NCI-H1417 treated with DMSO at 0.1 percent for 48 hours (cell line): Measurements from ENCODE around the gene TBC1D12.
"Not testable (repeated sequence)": the region's sequence is repeated elsewhere in the genome, so short reads cannot be mapped to it uniquely, and the experiment has no call there.

Experiments used
- DNase-seq: peaks from one replicate; lab custom pipeline; 2025; lab: John Stamatoyannopoulos, UW

Gene TBC1D12

DNA sequence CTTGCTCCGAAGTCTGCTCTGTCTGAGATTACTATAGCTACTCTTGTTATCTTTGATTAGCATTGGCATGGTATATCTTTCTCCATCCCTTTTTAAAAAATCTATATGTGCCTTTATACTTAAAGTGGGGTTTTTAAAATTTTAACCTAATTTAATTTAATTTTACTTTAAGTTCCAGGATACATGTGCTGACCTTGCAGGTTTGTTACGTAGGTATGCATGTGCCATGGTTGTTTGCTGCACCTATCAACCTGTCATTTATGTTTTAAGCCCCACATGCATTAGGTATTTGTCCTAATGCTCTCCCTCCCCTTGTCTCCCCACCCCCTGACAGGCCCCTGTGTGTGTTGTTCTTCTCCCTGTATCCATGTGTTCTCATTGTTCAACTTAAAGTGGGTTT is 54.6 kb downstream of the TBC1D12 start:
- no peak for DNase-seq

DNA sequence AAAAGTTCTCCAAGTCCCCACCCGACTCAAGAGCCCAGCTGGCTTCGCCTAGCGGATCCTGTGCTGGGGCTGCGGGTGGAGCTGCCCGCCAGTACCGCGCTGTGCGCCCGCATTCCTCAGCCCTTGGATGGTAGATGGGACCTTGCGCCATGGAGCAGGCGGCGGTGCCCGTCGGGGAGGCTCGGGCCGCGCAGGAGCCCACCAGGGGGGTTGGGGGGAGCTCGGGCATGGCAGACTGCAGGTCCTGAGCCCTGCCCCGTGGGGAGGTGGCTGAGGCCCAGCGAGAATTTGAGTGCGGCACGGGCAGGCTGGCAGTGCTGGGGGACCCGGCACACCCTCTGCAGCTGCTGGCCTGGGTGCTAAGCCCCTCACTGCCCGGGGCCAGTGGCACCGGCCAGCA is 57.0 kb downstream of the TBC1D12 start:
- no peak for DNase-seq

DNA sequence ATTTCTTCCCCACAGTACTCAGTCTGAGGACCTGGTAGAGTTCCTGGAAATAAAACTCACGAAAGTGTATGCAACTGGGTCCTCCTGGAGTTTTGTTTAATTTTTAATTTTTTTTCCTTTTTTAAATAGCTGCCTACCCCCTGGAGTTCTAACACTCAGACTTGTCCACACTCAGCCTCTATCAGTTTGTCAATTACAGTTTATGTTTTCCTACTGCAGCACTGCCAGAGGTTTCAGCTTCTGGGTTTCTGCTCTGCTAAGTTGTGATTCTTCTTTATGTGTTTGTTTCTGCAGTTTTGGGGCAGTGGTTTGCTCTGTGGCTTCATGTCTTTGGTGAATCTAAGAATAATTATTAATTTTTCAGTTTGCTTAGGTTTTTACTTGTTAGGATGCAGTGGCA is 59.2 kb downstream of the TBC1D12 start:
- no peak for DNase-seq

DNA sequence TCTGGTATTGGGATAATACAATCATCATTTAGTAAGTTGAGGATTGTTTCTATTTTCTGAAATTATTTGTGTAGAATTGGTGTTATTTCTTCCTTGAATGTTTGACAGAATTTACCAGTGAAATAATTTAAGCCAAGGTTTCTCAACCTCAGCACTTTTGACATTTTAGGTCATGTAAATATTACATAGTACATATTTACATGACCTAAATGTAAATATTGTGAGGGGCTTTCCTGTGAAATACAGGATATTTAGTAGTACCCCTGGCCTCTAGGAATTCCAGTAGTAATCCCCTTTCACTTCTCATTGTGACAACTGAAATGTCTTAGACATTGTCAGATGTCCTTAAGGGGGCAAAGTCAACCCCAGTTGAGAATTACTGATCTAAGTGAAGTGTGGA is 59.8 kb downstream of the TBC1D12 start:
- no peak for DNase-seq

DNA sequence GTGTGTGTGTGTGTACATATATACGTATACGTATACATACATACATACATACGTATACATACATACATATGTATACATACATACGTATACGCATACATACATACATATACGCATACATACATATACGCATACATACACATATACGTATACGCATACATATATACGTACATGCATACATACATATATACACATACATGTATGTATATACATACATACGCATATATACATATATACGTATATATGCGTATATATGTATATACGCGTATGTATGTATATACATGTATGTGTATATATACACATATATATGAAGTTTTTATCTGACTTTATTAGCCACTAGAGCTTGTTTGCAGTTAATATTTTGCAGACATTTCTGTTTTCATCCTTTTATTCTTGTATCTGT is 63.3 kb downstream of the TBC1D12 start:
- no peak for DNase-seq

DNA sequence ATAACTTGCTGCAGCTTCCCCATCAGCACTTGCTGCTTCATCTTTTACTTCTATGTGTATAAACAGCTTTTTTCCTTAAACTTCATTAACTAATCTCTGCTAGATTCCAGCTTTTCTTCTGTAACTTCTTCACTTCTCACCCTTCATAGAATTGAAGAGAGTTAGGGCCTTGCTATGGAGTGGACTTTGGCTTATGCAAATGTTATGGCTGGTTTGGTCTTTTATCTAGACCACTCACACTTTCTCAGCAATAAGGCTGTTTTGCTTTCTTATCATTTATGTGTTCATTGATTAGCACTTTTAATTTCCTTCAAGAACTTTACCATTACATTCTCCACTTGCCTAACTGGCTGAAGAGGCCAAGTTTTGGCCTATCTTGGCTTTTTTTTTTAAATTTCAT is 79.1 kb downstream of the TBC1D12 start:
- DNase-seq: no peak

GRCh38 chr10:94483970-94484369 is 81.6 kb downstream of the TBC1D12 start:
- no peak for DNase-seq

DNA sequence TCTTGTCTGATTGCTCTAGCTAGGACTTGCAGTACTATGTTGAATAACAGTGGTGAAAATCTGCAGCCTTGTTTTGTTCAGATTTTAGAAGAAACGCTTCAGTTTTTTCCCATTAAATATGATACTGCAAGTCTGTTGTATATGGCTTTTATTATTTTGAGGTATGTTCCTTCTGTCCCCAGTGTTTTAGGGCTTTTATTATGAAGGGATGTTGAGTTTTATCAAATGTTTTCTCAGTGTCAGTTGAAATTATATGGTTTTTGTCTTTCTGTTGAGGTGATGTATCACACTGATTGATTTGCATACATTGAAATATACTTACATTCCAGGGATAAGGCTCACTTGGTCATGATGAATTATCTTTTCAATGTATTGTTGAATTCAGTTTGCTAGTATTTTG is 82.8 kb downstream of the TBC1D12 start:
- DNase-seq: no peak

DNA sequence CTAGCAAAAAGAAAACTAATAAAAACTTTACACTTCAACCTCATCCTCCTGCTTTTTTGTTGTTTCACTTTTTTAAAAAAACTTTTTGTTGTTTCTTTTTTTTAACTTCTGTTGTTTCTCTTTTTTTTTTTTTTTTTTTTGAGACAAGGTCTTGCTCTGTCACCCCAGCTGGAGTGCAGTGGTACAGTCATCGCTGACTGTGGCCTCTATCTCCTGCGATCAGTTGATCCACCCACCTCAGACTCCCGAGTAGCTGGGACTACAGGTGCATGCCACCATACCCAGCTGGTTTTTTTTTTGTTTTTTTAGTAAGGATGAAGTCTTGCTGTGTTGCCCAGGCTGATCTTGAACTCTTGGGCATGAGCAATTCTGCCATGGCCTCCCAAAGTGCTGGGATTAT is 85.2 kb downstream of the TBC1D12 start:
- DNase-seq: no peak

DNA sequence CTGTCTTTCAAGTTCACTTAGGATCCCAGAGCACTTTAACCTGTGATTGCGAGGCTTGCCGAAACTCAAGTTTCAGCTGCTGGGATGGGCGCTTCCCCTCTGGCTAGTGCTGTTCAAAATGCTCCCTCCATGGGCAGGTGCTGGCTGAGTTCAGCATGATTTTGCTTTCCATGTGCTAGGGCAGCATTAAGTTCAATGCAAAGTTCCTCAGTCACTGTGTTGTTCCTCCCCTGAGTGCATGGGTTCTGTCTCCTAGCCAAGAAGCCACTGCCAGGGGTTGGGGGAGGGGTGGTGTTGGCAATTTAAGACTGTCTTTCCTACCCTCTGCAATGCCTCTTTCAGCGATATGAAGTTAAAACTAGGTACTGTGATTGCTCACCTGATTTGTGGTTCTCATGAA is 86.8 kb downstream of the TBC1D12 start:
- DNase-seq: no peak

DNA sequence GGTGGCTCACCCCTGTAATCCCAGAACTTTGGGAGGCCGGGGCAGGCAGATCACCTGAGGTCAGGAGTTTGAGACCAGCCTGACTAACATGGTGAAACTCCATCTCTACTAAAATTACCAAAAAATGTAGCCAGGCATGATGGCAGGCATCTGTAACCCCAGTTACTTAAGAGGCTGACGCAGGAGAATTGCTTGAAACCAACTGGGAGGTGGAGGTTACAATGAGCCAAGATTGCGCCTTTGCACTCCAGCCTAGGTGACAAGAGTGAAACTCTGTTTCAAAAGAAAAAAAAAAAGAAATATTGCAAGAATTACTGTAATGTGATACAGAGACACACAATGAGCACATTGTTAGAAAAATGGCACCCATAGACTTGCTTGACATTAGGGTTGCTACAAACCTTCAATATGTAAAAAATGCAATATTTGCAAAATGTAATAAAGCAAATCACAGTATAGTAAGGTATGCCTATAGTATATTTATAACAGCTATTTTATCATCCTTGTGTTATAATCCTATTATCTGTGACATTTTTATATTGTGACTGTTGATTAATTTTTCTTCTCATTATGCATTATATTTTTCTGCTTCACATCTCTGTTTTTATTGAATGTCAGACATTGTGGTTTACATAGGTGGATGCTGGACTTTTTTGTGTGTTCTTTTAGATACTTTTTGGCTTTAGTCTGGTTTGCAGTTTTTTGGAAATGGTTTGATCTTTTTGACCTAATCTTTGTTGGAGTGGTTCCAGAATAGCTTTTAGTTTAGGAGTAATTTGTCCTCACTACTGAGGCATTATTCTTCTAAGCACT is 87.8 kb downstream of the TBC1D12 start:
- DNase-seq: no peak

GRCh38 chr10:94490789-94491039 is 88.4 kb downstream of the TBC1D12 start:
- no peak for DNase-seq

DNA sequence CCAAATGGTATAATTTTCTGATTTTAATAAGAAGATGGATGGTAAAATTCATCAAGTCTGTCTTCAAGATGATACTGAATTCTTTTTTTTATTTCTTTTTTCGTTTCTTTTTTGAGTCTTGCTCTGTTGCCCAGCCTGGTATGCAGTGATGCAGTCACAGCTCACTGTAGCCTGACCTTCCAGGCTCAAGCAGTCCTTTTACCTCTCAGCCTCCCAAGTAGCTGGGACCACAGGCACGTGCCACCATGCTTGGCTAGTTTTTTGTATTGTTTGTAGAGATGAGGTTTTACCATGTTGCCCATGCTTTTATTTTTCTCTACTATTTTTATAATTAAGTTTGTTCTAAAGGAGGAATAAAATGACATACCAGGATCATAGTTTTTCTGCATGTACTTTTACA is 91.1 kb downstream of the TBC1D12 start:
- DNase-seq: no peak

- no peak for DNase-seq
These were observed 93.7 kb downstream of the TBC1D12 start for GRCh38 chr10:94496010-94496409.

DNA sequence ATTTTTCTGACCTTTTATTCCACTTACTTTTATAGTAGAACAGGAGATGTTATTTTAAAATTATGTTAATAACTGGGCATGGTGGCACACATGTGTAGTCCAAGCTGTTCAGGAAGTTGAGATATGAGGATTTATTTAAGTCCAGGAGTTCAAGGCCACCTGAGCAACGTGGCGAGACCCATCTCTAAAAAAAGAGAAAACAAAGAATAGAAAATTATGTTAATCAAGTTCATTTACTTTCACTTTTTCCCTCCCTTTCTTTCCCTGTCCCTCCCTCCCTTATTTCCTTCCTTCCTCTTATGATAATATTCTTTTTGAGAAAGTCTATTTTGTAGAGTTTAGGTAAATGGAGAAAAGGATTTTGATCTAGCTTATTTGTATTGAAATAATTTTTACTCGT is 94.3 kb downstream of the TBC1D12 start:
- DNase-seq: no peak

- DNase-seq: no peak
These were observed 97.7 kb downstream of the TBC1D12 start for GRCh38 chr10:94500063-94500462.

DNA sequence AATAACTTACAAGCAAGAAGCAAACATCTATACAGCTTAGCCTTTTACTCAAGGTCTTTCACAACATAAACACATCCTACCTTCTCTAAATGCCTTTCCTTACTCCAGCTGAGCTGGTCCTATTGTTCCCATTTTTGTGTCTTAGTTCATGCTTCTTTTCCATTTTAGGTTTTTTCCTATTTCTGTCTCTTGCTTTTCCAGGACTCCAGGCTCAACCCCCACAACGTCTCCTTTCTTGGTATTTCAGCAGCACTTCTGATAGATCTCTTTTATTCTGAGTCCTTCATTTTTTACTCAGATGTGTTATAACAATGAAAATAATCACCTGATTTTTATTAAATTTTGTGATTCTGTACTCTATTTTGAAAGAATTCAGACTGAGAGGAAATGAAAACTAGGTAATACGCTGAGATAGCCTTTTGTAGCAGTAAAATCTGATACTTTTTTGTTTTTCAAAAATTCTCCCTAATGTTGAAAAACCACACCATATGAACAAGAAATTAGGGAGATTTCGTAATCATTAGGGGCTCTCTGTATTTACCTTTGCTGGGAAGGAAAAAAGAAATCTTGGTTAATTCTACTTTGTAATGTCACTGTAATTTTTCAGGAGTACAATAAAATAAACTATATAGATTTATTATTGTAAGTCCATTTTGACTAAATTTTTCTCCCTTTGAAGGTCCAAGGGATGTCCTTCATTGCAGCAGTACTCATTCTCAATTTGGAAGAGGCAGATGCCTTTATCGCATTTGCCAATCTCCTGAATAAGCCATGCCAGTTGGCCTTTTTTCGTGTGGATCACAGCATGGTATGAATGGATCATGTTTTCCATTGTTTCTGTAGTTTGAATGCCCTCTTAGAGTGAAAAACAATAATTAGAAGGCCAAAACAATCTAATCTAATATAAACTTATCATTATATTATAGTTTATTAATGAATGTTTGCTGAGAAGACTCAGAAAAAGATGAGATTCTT is 119.2 kb downstream of the TBC1D12 start:
- no peak for DNase-seq

DNA sequence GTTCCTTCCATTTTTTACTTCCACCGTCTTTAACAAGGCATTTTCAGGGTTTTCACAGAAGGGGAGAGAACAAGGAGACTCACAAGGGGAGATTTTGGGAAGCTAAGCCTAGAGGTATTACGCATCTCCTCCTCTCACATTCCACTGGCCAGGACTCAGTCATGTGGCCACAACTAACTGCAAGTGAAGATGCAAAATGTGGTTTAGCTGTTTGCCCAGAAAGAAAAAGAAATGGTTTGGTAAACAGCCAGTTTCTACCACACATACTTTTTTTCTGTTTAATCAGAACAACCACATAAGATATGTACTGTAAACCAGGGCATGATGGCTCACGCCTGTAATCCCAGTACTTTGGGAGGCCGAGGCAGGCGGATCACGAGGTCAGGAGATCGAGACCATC is 121.8 kb downstream of the TBC1D12 start:
- DNase-seq: no peak

GRCh38 chr10:94524711-94525110 is 122.4 kb downstream of the TBC1D12 start:
- DNase-seq: no peak

DNA sequence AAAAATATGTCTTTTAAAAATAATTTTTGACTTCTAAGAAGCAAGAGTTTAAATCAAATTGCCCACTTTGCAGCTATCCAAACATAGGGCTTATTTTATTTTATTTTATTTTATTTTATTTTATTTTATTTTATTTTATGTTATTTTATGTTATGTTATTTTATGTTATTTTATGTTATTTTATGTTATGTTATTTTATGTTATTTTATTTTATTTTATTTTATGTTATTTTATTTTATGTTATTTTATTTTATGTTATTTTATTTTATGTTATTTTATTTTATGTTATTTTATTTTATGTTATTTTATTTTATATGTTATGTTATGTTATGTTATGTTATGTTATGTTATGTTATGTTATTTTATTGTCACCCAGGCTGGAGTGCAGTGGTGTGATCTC is 129.2 kb downstream of the TBC1D12 start:
- not testable (repeated sequence) for DNase-seq

DNA sequence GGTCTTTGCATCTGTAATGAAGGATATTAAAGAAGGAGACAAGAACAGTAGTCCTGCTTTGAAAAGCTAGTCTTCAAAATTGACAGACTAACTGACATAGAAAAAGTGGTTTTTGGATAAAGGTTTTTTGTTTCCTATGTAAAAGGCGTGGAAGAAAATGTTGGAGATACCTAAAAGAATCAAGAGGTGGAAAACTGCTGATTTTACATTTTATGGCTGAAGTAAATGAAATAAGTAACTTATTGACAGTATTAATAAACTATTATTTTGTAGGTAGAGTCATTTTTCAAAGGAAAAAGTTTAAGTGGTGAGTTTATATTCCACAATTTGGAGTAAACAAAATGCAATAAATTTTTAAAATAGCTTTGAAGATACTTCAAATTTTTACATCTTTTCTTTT is 130.7 kb downstream of the TBC1D12 start:
- DNase-seq: no peak

DNA sequence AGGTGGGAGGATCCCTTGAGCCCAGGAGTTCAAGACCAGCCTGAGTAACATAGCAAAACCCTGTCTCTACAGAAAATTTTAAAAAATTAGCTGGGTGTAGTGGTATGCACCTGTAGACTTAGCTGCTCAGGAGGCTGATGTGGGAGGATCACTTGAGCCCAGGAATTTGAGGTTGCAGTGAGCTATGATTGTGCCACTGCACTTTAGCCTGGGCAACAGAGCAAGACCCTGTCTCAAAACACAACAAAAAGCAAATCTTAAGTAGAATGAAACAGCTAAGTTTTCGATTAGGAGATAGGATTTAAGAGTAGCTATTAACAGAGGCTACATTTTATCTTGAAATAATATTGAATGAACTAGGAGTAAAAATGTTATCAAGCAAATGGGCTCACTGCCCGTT is 139.9 kb downstream of the TBC1D12 start:
- not testable (repeated sequence) for DNase-seq

GRCh38 chr10:94545391-94546048 is 143.2 kb downstream of the TBC1D12 start, which contains the start of gene HELLS:
Gene HELLS (plus strand): TSS chr10:94545788. CDS start chr10:94545922, 134 bp downstream.
- peak; percentile 77 for DNase-seq
